Sigmoid colon (tissue), 7 donors: ENCODE measurements around the gene PTPN7. TPM values are rescaled to one million over a fixed set of nuclear protein-coding genes. Genes with fewer than 3 reads are reported as not detected.
A peak's percentile ranks its signal among the peaks of the same experiment; 100 is the strongest.

ENCODE experiments used
- DNase-seq: peaks from one replicate; pipeline ENCODE4 v3.0.0-alpha.2; 2019
- H3K27ac ChIP-seq, 4 donors: fragments of 200-600 bp; sonication (generic); one replicate each; pipeline ENCODE4 v1.5.1; 2016 to 2019; ENCODE audit warnings: mild to moderate bottlenecking in 1 of 4
- H3K27me3 ChIP-seq, 3 donors: fragments of 200-600 bp; sonication (generic); one replicate each; pipeline ENCODE4 v1.5.1; 2019; ENCODE audit warnings: mild to moderate bottlenecking in 1 of 3
- H3K36me3 ChIP-seq, 4 donors: fragments of 200-600 bp; sonication (generic); one replicate each; pipeline ENCODE4 v1.5.1; 2016 to 2019
- H3K4me1 ChIP-seq, 4 donors: fragments of 200-600 bp; sonication (generic); one replicate each; pipeline ENCODE4 v1.5.1; 2017 to 2019
- H3K4me3 ChIP-seq, 4 donors: fragments of 200-600 bp; sonication (generic); one replicate each; pipeline ENCODE4 v1.5.1; 2017 to 2019; ENCODE audit warnings: mild to moderate bottlenecking in 2 of 4, moderate library complexity in 1 of 4
- H3K9me3 ChIP-seq, 4 donors: fragments of 200-600 bp in 3 of 4; sonication (generic) in 3 of 4; one replicate each; pipeline versions ENCODE4 v1.5.1 to v1.6.1; 2013 to 2019
- CTCF ChIP-seq, 4 experiments: fragments of 450-650 bp in 3 of 4; fragments of 200-600 bp in 1 of 4; IDR thresholded peaks; one replicate each; pipeline ENCODE4 v1.5.1; 2016 to 2019; ENCODE audit warnings: antibody characterized with exemption in 4 of 4, mild to moderate bottlenecking in 3 of 4, moderate library complexity in 2 of 4
- EP300 ChIP-seq, 4 donors: sonication (generic); formaldehyde crosslinking; IDR thresholded peaks; one replicate each; pipeline ENCODE4 v1.6.1; 2017; ENCODE audit warnings: antibody characterized with exemption in 4 of 4
- POLR2A ChIP-seq, 2 donors: fragments of 450-650 bp; IDR thresholded peaks; one replicate each; pipeline ENCODE4 v1.6.1; 2016; ENCODE audit warnings: antibody characterized with exemption in 2 of 2, mild to moderate bottlenecking in 2 of 2, moderate library complexity in 2 of 2
- POLR2AphosphoS5 ChIP-seq, 4 donors: sonication (generic); formaldehyde crosslinking; IDR thresholded peaks; one replicate each; pipeline ENCODE4 v1.6.1; 2017; ENCODE audit warnings: antibody characterized with exemption in 4 of 4
- WGBS, 2 donors: extraction: QIAGEN DNeasy Blood & Tissue Kit; methylation state at CpG; one replicate each; pipeline ENCODE4 v1.1.7; 2013; 5-methylcytosine and 5-hydroxymethylcytosine counted together
- intact Hi-C: fragments of 100-400 bp; cut with DNase I; formaldehyde crosslinking; loops from one replicate; pipeline ENCODE4 v1.15.1; 2023
- polyA plus RNA-seq, 3 donors: library from polyadenylated mRNA; stranded (reverse); fragments of 200-250 nt; gene quantifications; one replicate each; pipeline ENCODE4 v1.2.3, GENCODE V29; 2013
- total RNA-seq, 4 donors: library from RNA; depleted of rRNA; stranded (reverse); fragments of >200 nt; gene quantifications; one replicate each; pipeline ENCODE4 v1.1.0, GENCODE V29; 2016
- donor health status: healthy with polysubstance abuse.
- donor health status: Bipolar disorder and iron deficiency.
- donor health status: healthy.

The PTPN7 gene
- total and polyA plus RNA-seq, 7 donors = 0.71 to 18.2 (median 4.5) TPM; not detected in 1

- DNase-seq = no peak
- Histone ChIP-seq H3K9me3 (no peaks in the 10 kb centered on the region), H3K4me1 (peaks cover 0 to 45% (median 30%) of the 10 kb centered on the region in 4 donors), H3K27ac (peak overlapping the region; percentile 80 to 88 (median 86)), H3K36me3 (peaks cover 11 to 51% (median 29%) of the 10 kb centered on the region in 4 donors), H3K27me3 (no peaks in the 10 kb centered on the region), H3K4me3 (no peak overlapping the region)
- intact Hi-C loops = loop anchor here (1.0 to 10.0 kb wide), 2 partner anchors 125 to 240 kb away; no protein-coding TSS in a partner anchor
- WGBS, 2 donors = 86 to 93% methylated on average over 13 of the region's 13 CpGs
- no peak for TF ChIP-seq POLR2AphosphoS5 (IDR thresholded peaks at IDR 0.05)
- no peak for TF ChIP-seq POLR2A (IDR thresholded peaks at IDR 0.05)
- TF ChIP-seq EP300 (IDR thresholded peaks at IDR 0.05) = no peak
- no peak for TF ChIP-seq CTCF (IDR thresholded peaks at IDR 0.05)
These were observed 25.7 kb downstream of the PTPN7 start for GRCh38 chr1:202134645-202135172.

- peaks cover 0 to 45% (median 30%) of the 10 kb centered on the region in 4 donors for H3K4me1 ChIP-seq
- intact Hi-C loops = loop anchor here (10.0 kb wide), 1 partner anchor 239 kb away; no protein-coding TSS in a partner anchor
- 95 to 98% methylated on average over 5 of the region's 5 CpGs for WGBS, 2 donors
- TF ChIP-seq CTCF (IDR thresholded peaks at IDR 0.05) (no peak), POLR2A (IDR thresholded peaks at IDR 0.05) (no peak), EP300 (IDR thresholded peaks at IDR 0.05) (no peak), POLR2AphosphoS5 (IDR thresholded peaks at IDR 0.05) (no peak)
- no peak overlapping the region for H3K4me3 ChIP-seq
- peaks cover 11 to 51% (median 29%) of the 10 kb centered on the region in 4 donors for H3K36me3 ChIP-seq
- H3K27ac ChIP-seq = peak overlapping the region; percentile 80 to 88 (median 86)
- H3K27me3 ChIP-seq = no peaks in the 10 kb centered on the region
- no peak for DNase-seq
- no peaks in the 10 kb centered on the region for H3K9me3 ChIP-seq
These were observed 26.4 kb downstream of the PTPN7 start for GRCh38 chr1:202133989-202134388.

- Histone ChIP-seq H3K4me3 (no peak overlapping the region), H3K36me3 (peaks cover 11 to 51% (median 29%) of the 10 kb centered on the region in 4 donors), H3K4me1 (peaks cover 0 to 45% (median 30%) of the 10 kb centered on the region in 4 donors), H3K27me3 (no peaks in the 10 kb centered on the region), H3K27ac (peak overlapping the region; percentile 80 to 88 (median 86)), H3K9me3 (no peaks in the 10 kb centered on the region)
- 84 to 88% methylated on average over 8 of the region's 8 CpGs for WGBS, 2 donors
- TF ChIP-seq POLR2AphosphoS5 (IDR thresholded peaks at IDR 0.05) = no peak
- no peak for TF ChIP-seq CTCF (IDR thresholded peaks at IDR 0.05)
- TF ChIP-seq EP300 (IDR thresholded peaks at IDR 0.05) = no peak
- TF ChIP-seq POLR2A (IDR thresholded peaks at IDR 0.05) = no peak
- intact Hi-C loops = loop anchor here (10.0 kb wide), 1 partner anchor 239 kb away; no protein-coding TSS in a partner anchor
- DNase-seq = no peak
These were observed 26.9 kb downstream of the PTPN7 start for GRCh38 chr1:202133496-202133895.

- H3K36me3 ChIP-seq = peaks cover 11 to 47% (median 28%) of the 10 kb centered on the region in 4 donors
- no peaks in the 10 kb centered on the region for H3K27me3 ChIP-seq
- WGBS, 2 donors = 89 to 92% methylated on average over 14 of the region's 14 CpGs
- H3K9me3 ChIP-seq = no peaks in the 10 kb centered on the region
- peak; percentile 77 for DNase-seq
- peak overlapping the region in 1 of 4 donors; percentile 25 for H3K4me3 ChIP-seq
- peak overlapping the region; percentile 80 to 88 (median 86) for H3K27ac ChIP-seq
- peaks cover 0 to 45% (median 30%) of the 10 kb centered on the region in 4 donors for H3K4me1 ChIP-seq
- intact Hi-C loops = loop anchor here (10.0 kb wide), 1 partner anchor 238 kb away; no protein-coding TSS in a partner anchor
- peak in 2 of 4 donors; percentile 10 to 18 for TF ChIP-seq POLR2AphosphoS5 (IDR thresholded peaks at IDR 0.05)
- TF ChIP-seq CTCF (IDR thresholded peaks at IDR 0.05) = no peak
- TF ChIP-seq EP300 (IDR thresholded peaks at IDR 0.05) = no peak
- TF ChIP-seq POLR2A (IDR thresholded peaks at IDR 0.05) = no peak
These were observed 27.4 kb downstream of the PTPN7 start for GRCh38 chr1:202133001-202133400.
